Cardiac muscle cell (in vitro differentiated cells and primary cell): ENCODE data around the gene PTS. TPM values are rescaled to one million over a fixed set of nuclear protein-coding genes. Genes with fewer than 3 reads are reported as not detected.

Source experiments
- DNase-seq, 2 donors: peaks; one replicate each; pipeline versions ENCODE4 v3.0.0 to v3.0.0-alpha.2; 2010 to 2017; ENCODE audit warnings: low read depth in 1 of 2, low spot score in 1 of 2
- H3K27ac ChIP-seq: fragments of 200-600 bp; sonication (generic); 2 replicates; pipeline ENCODE4 v1.5.1; 2016
- H3K27me3 ChIP-seq: fragments of 200-600 bp; sonication (generic); 2 replicates; pipeline ENCODE4 v1.6.0; 2016; ENCODE audit warnings: control low read depth
- H3K36me3 ChIP-seq: fragments of 200-600 bp; sonication (generic); 2 replicates; pipeline ENCODE4 v1.5.1; 2016; ENCODE audit warnings: control low read depth
- H3K4me1 ChIP-seq: fragments of 200-600 bp; sonication (generic); 2 replicates; pipeline ENCODE4 v1.8.1; 2017; ENCODE audit warnings: low read depth, mild to moderate bottlenecking, mixed run types
- H3K4me3 ChIP-seq: fragments of 200-600 bp; sonication (generic); 2 replicates; pipeline ENCODE4 v1.5.1; 2016; ENCODE audit warnings: mild to moderate bottlenecking
- H3K9me3 ChIP-seq: fragments of 200-600 bp; sonication (generic); 2 replicates; pipeline ENCODE4 v1.5.1; 2017; ENCODE audit warnings: low read depth, mild to moderate bottlenecking, control low read depth
- CTCF ChIP-seq: IDR thresholded peaks from 2 replicates; pipeline ENCODE4 v1.5.1; 2012; ENCODE audit warnings: low read depth, mild to moderate bottlenecking, low read length
- polyA plus RNA-seq: library from polyadenylated mRNA; unstranded; fragments of >200 nt; fragmentation: Nextera tagmentation; extraction: Ambion mirVana; gene quantifications from 2 replicates; pipeline ENCODE4 v1.2.1, GENCODE V29; 2016
- total RNA-seq: library from RNA; depleted of rRNA; stranded (reverse); fragments of >200 nt; gene quantifications from 2 replicates; pipeline ENCODE4 v1.2.3, GENCODE V29; 2016

Gene PTS
- total and polyA plus RNA-seq, 2 experiments from 2014 or later: 28.1 to 66.7 TPM

GRCh38 chr11:112277941-112278340 lies 51.7 kb downstream of the PTS start:
- no peak for DNase-seq
- Histone ChIP-seq H3K36me3 (no peaks in the 10 kb centered on the region), H3K9me3 (no peaks in the 10 kb centered on the region), H3K4me1 (peaks cover 7% of the 10 kb centered on the region), H3K27me3 (peaks cover 3% of the 10 kb centered on the region), H3K27ac (no peak overlapping the region), H3K4me3 (no peak overlapping the region)
- TF ChIP-seq CTCF: no peak

GRCh38 chr11:112278803-112279202 lies 52.6 kb downstream of the PTS start:
- Histone ChIP-seq H3K9me3 (no peaks in the 10 kb centered on the region), H3K36me3 (no peaks in the 10 kb centered on the region), H3K27me3 (peaks cover 3% of the 10 kb centered on the region), H3K4me1 (peaks cover 7% of the 10 kb centered on the region), H3K4me3 (no peak overlapping the region), H3K27ac (no peak overlapping the region)
- no peak for TF ChIP-seq CTCF
- DNase-seq: no peak

GRCh38 chr11:112279901-112280267 lies 53.7 kb downstream of the PTS start:
- no peaks in the 10 kb centered on the region for H3K9me3 ChIP-seq
- H3K36me3 ChIP-seq: no peaks in the 10 kb centered on the region
- peaks cover 7% of the 10 kb centered on the region for H3K4me1 ChIP-seq
- H3K4me3 ChIP-seq: peak overlapping the region; percentile 19
- no peak overlapping the region for H3K27ac ChIP-seq
- peaks cover 3% of the 10 kb centered on the region for H3K27me3 ChIP-seq
- TF ChIP-seq CTCF: peak; percentile 68
- DNase-seq: peak; percentile 67 to 77

- Histone ChIP-seq H3K9me3 (no peaks in the 10 kb centered on the region), H3K27me3 (peaks cover 3% of the 10 kb centered on the region), H3K4me3 (peak overlapping the region; percentile 19), H3K4me1 (peaks cover 7% of the 10 kb centered on the region), H3K36me3 (no peaks in the 10 kb centered on the region), H3K27ac (no peak overlapping the region)
- DNase-seq: peak; percentile 89 to 90
- TF ChIP-seq CTCF: peak; percentile 73
These were observed 54.3 kb downstream of the PTS start for GRCh38 chr11:112280268-112281126.

- Histone ChIP-seq H3K4me1 (peaks cover 7% of the 10 kb centered on the region), H3K36me3 (no peaks in the 10 kb centered on the region), H3K27ac (no peak overlapping the region), H3K4me3 (no peak overlapping the region), H3K27me3 (peaks cover 3% of the 10 kb centered on the region), H3K9me3 (no peaks in the 10 kb centered on the region)
- TF ChIP-seq CTCF: no peak
- no peak for DNase-seq
These were observed 55.5 kb downstream of the PTS start for GRCh38 chr11:112281726-112282125.

Other genes starting within 250 kb of the PTS start
- 70.6 and 77.9 TPM in 2 replicates for gene DLAT, start 201.0 kb upstream of the PTS start, total RNA-seq
- 94.7 and 110 TPM in 2 replicates for gene DLAT, start 201.0 kb upstream of the PTS start, polyA plus RNA-seq
- 1.3 and 2.4 TPM in 2 replicates for gene PIH1D2, start 152.4 kb upstream of the PTS start, total RNA-seq
- 0.36 and 5.9 TPM in 2 replicates for gene PIH1D2, start 152.4 kb upstream of the PTS start, polyA plus RNA-seq
- 15.0 and 19.6 TPM in 2 replicates for gene NKAPD1, start 152.1 kb upstream of the PTS start, total RNA-seq
- 12.8 and 16.2 TPM in 2 replicates for gene NKAPD1, start 152.1 kb upstream of the PTS start, polyA plus RNA-seq
- gene TIMM8B, start 139.7 kb upstream of the PTS start, total RNA-seq: 46.7 and 97.1 TPM in 2 replicates
- gene TIMM8B, start 139.7 kb upstream of the PTS start, polyA plus RNA-seq: 149 and 204 TPM in 2 replicates
- 52.1 and 70.7 TPM in 2 replicates for gene SDHD, start 139.6 kb upstream of the PTS start, total RNA-seq
- 176 and 184 TPM in 2 replicates for gene SDHD, start 139.6 kb upstream of the PTS start, polyA plus RNA-seq
- gene IL18, start 62.3 kb upstream of the PTS start, total RNA-seq: 0.18 and 0.86 TPM in 2 replicates
- 0.94 TPM in 1 of 2 replicates, not detected in the other for gene IL18, start 62.3 kb upstream of the PTS start, polyA plus RNA-seq
- gene TEX12, start 59.1 kb upstream of the PTS start, total RNA-seq: not detected in 2 replicates
- 0.28 TPM in 1 of 2 replicates, not detected in the other for gene TEX12, start 59.1 kb upstream of the PTS start, polyA plus RNA-seq
- 24.1 and 44.2 TPM in 2 replicates for gene BCO2, start 50.9 kb upstream of the PTS start, total RNA-seq
- gene BCO2, start 50.9 kb upstream of the PTS start, polyA plus RNA-seq: 69.4 and 81.1 TPM in 2 replicates
- not detected in 2 replicates for gene PLET1, start 34.4 kb downstream of the PTS start, total RNA-seq
- gene PLET1, start 34.4 kb downstream of the PTS start, polyA plus RNA-seq: 0.14 TPM in 1 of 2 replicates, not detected in the other